ENCODE measurements around the gene DRC1.

Gene DRC1

GRCh38 chr2:26477911-26478253, 76.2 kb downstream of the DRC1 start, which contains the start of gene OTOF:
OTOF (minus strand) TSS chr2:26478124.
- DNase-seq (ENCODE audit: low read depth in 2 of 2) = no peak

GRCh38 chr2:26478366-26478765, 76.6 kb downstream of the DRC1 start:
- DNase-seq (ENCODE audit: low read depth in 2 of 2) = no peak

- no peak for DNase-seq (ENCODE audit: low read depth in 2 of 2)
Measured at GRCh38 chr2:26479131-26479788, 77.5 kb downstream of the DRC1 start.

- DNase-seq (ENCODE audit: low read depth in 2 of 2) = no peak
Measured at GRCh38 chr2:26479789-26480565, 78.3 kb downstream of the DRC1 start.

GRCh38 chr2:26480566-26481423, 79.1 kb downstream of the DRC1 start:
- DNase-seq (ENCODE audit: low read depth in 2 of 2) = no peak

GRCh38 chr2:26481706-26482105, 80.0 kb downstream of the DRC1 start:
- DNase-seq (ENCODE audit: low read depth in 2 of 2) = no peak

- DNase-seq (ENCODE audit: low read depth in 2 of 2) = no peak
Measured at GRCh38 chr2:26482211-26483026, 80.7 kb downstream of the DRC1 start.

- no peak for DNase-seq (ENCODE audit: low read depth in 2 of 2)
Measured at GRCh38 chr2:26483027-26483326, 81.3 kb downstream of the DRC1 start.

- DNase-seq (ENCODE audit: low read depth in 2 of 2) = no peak
Measured at GRCh38 chr2:26483516-26483915, 81.8 kb downstream of the DRC1 start.

- no peak for DNase-seq (ENCODE audit: low read depth in 2 of 2)
Measured at GRCh38 chr2:26483957-26484565, 82.3 kb downstream of the DRC1 start.

GRCh38 chr2:26484579-26484978, 82.9 kb downstream of the DRC1 start:
- no peak for DNase-seq (ENCODE audit: low read depth in 2 of 2)

- no peak for DNase-seq (ENCODE audit: low read depth in 2 of 2)
Measured at GRCh38 chr2:26485099-26485498, 83.4 kb downstream of the DRC1 start.

- no peak for DNase-seq (ENCODE audit: low read depth in 2 of 2)
Measured at GRCh38 chr2:26485725-26486418, 84.2 kb downstream of the DRC1 start.

GRCh38 chr2:26486789-26487188, 85.1 kb downstream of the DRC1 start:
- no peak for DNase-seq (ENCODE audit: low read depth in 2 of 2)

- DNase-seq (ENCODE audit: low read depth in 2 of 2) = no peak
Measured at GRCh38 chr2:26487192-26487591, 85.5 kb downstream of the DRC1 start.

- DNase-seq (ENCODE audit: low read depth in 2 of 2) = no peak
Measured at GRCh38 chr2:26488463-26489212, 86.9 kb downstream of the DRC1 start.

GRCh38 chr2:26489213-26489850, 87.6 kb downstream of the DRC1 start:
- DNase-seq (ENCODE audit: low read depth in 2 of 2) = no peak

GRCh38 chr2:26491563-26492167, 89.9 kb downstream of the DRC1 start:
- DNase-seq (ENCODE audit: low read depth in 2 of 2) = no peak

All from activated CD8-positive, alpha-beta memory T cell treated with anti-CD3 and anti-CD28 coated beads for 4 hours (primary cell).